Left colon (tissue), 2 donors: Measurements from ENCODE around the gene TLK1. TPM values are rescaled to one million over a fixed set of nuclear protein-coding genes. Genes with fewer than 3 reads are reported as not detected.
A peak's percentile ranks its signal among the peaks of the same experiment; 100 is the strongest.
"Not testable (repeated sequence)": the region's sequence is repeated elsewhere in the genome, so short reads cannot be mapped to it uniquely, and the experiment has no call there.

Source experiments
- ATAC-seq: fragments of 200-7000 bp; cut with Tn5 transposase; one replicate; pipeline ENCODE4 v1.9.1; 2020; ENCODE audit warnings: mild to moderate bottlenecking, moderate library complexity
- DNase-seq, 2 donors: peaks; one replicate each; pipeline ENCODE4 v3.0.0-alpha.2; 2020
- intact Hi-C, 2 donors: fragments of 100-400 bp; cut with DNase I in 1 of 2; cut with micrococcal nuclease in 1 of 2; formaldehyde crosslinking; loops; one replicate each; pipeline versions ENCODE4 v1.11.2 to v1.14.0; 2022; cut with DNase I, micrococcal nuclease
- total RNA-seq, 2 donors: library from RNA; stranded (reverse); fragmentation: NEBNext Ultra II Directional; extraction: Animal tissue kit (Norgen Biotek cat#: 25700); gene quantifications; one replicate each; pipeline ENCODE4 v1.2.1, GENCODE V29; 2021
- donor health status: DM: no; HTN: no; CAD: no.
- donor health status: DM: yes; HTN: yes; CAD: no.

The TLK1 gene
- total RNA-seq, 2 donors from 2014 or later: 93.9 to 101 TPM

DNA sequence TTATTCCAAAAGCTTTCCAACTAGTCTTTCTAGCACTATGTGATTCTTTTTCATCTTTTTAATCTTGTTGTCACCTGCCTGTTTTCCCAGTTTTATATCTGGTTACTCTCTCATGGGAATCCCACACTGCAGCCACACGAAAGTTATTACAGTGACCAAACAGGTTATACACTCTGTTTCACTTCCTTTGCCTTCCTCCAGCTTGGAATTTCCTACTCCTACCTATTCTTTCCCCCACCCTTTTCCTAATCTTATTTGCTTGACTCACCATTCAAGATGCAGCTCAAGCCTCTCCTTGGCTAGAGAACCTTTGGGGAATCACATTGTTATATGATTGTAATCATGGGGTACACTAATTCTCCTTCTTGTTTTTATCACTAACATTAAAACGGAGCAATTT is 13.4 kb upstream of the TLK1 start:
- no peak for DNase-seq
- no peak for ATAC-seq
- intact Hi-C loops: loop anchor here in 1 of 2 donors (10.0 kb wide), 1 partner anchor 251 kb away; no protein-coding TSS in a partner anchor

DNA sequence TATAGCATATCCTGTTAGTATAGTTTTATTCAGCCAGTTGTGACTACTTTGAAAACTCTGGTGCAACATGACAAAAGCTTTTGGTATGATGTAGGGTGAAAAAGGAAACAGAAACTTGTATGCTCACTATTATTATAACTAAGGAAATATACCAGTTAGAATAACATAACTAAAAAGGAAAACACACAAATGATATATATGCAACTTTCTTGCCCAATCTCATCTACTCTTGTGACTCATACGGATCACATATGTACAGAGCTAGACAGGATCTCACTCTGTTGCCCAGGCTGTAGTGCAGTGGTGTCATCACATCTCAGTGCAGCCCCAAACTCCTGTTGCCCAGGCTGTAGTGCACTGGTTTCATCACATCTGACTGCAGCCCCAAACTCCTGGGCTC is 12.4 kb upstream of the TLK1 start:
- ATAC-seq (no peak), DNase-seq (no peak)
- intact Hi-C loops: loop anchor here in 1 of 2 donors (10.0 kb wide), 1 partner anchor 252 kb away; no protein-coding TSS in a partner anchor

DNA sequence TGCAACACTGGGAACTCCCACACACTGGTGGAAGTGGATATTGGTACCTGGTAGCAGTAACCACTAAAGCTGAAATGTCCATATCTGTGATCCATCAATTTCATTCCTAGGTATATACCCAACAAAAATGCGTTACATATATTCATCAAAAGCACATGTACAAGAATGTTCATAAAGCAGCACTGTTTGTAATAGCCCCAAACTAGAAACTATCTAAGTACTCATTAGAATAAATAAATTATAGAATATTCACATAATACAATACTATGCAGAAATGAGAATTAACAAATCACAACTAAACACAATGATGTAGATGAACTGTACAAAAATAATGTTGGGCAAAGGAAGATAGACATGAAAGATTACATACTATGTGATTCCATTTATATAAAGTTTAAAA is 11.1 kb upstream of the TLK1 start:
- ATAC-seq (no peak), DNase-seq (no peak)
- intact Hi-C loops: loop anchor here in 1 of 2 donors (10.0 kb wide), 1 partner anchor 253 kb away; no protein-coding TSS in a partner anchor

DNA sequence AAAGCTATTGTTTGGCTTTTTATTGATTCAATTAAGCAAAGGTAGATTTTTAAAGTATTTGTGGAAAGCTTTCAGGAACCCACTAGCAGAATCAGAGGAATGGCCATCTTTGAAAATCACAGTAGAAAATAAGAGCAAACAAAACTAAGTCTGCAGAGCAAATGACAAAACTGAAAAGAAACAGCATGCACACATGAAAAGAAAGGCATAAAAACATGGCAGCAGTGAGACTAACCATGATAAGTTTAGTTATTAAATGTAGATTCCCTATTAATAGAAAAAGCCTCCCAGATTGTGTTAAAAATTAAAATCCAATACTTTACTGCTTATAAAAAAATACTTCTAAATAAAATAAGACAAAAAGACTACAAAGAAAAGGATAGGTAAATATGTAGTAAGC is 9.1 kb upstream of the TLK1 start:
- ATAC-seq: no peak
- no peak for DNase-seq
- intact Hi-C loops: loop anchor here in 1 of 2 donors (10.0 kb wide), 1 partner anchor 255 kb away; no protein-coding TSS in a partner anchor

DNA sequence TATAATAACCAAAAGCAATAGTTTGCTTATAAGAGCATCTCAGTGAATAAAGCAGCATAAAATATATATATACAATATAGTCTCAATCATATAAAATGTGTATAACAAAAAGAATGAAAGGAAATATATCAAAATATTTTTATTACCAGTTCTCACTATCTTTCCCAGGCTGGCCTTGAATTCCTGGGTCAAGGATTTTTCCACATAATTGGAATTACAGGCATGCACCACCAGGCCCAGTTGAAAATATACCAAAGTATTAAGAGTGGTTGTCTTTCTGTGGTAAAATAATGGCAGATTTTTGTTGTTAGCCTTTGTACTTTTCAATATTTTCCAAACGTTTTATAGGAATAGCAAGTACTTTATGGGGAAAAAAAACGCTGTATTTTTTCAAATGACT is 8.6 kb upstream of the TLK1 start:
- DNase-seq: no peak
- intact Hi-C loops: no loop called here

DNA sequence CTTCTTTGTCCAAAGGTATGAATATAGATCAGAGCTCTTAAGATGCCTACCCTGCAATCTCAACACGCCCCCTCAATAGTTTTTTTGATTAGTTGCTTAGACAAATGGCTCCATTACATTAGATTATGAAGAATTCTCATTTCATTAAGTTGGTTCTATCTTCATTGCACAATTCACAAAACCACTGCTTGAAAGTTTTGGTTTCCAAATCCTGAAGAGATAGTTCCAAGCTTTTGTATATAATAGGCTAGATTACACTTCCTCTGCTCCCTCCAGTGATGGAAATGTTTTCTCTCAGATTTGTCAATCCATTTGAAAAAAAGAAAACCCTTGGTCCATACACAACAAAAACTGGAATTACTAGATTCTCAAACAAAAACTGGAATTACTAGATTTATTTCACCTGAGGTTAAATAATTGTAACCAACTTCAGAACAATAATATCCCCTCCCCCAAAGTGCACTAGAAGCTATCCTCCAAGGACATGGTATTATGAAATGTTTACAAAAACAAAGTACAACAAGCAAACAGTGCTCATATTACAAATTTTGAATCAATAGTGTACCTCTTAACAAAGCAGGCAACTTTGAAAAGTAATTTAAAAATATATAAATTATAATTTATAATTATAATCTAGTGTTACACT is 6.8 kb upstream of the TLK1 start:
- intact Hi-C loops: no loop called here
- ATAC-seq: no peak

More for the DNA sequence above, 8.6 kb upstream of the TLK1 start:
- ATAC-seq: no peak

DNA sequence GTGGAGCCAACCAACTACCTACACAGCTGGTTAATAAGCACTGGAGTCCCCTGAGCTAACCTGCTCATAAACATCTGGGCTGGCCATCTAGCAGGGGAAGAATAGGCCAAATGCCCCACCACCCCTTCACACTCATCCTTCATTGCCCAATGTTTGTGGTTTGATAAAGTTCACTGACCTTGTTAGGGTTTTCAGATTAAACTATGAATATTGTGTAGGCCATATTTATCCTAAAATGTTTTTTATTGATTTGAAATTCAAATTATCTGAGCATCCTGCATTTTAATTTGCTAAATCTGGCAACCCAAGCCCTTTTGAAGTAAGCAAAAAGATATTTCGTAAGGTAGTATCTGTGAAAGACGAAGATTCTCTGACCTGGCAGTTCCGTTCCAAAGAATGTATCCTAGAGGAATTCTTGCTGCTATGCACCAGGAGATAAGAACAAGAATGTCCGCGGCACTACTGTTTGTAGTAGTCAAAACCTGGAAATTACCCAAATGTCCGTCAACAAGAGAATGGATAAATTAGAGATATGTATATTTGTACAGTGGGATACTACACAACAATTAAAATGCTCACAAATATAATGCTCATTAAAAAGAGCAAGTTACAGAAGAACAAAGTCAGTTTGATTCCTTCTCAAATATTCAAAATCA is 5.8 kb upstream of the TLK1 start:
- intact Hi-C loops: no loop called here
- DNase-seq (no peak), ATAC-seq (no peak)

More for the DNA sequence above, 6.8 kb upstream of the TLK1 start:
- DNase-seq: no peak

DNA sequence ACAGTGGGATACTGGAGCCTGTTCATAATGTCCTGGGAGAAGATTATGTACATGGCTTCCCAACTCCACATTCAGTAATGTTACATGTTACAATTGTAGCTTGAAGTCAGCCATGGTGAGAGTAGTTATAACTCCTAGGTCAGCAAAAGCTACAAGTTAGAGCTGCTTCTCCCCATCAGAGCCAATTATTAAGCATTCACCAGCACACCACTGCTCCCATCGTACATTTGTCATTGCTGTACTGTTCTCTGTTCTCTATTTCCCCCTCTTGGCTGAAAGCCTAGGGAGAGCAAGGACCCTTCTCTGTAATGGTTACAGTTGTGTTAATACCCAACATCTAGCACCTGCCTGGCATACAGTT is 5.3 kb upstream of the TLK1 start:
- DNase-seq (no peak), ATAC-seq (no peak)
- intact Hi-C loops: no loop called here

DNA sequence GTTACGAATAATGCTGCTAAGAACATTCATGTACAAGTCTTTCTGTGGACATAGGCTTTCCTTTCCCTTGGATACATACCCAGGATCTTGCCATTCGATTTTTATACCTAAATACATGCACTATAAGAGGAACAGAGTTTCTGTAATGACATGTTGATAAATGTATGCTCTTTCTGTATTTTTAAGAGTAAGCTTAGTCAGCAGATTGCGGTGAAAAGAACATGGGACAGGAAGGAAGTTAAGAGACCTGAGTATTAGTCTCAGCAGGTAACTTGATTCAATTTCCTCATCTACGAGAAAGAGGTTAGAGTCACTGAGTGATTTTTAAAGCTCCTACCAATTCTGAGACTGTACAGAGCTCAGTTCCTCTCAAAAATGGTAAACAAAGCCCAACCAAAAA is 2.6 kb upstream of the TLK1 start:
- intact Hi-C loops: no loop called here
- DNase-seq: no peak
- no peak for ATAC-seq

DNA sequence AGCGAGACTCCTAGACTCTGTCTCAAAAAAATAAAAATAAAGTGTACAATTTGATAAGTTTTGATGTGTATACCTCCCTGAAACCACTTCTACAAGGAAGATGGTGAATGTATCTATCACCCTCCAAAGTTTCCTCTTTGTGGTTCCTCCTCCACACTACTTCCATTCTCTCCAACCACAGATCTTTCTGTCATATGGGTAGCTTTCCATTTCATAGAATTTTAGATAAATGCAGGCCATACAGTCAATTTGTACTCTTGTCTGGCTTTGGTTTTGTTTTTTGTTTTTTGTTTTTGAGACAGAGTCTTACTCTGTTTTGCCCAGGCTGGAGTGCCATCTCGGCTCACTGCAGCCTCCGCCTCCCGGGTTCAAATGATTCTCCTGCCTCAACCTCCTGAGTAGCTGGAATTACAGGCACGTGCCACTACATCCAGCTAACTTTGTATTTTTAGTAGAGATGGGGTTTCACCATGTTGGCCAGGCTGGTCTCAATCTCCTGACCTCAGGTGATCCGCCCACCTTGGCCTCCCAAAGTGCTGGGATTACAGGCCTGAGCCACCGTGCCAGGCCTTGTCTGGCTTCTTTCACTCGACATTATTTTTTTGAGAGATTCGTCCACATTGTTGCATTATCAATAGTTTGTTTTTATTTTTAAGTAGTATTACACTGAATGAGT is 2.0 kb upstream of the TLK1 start:
- DNase-seq, ATAC-seq, intact Hi-C loops: not testable (repeated sequence)

DNA sequence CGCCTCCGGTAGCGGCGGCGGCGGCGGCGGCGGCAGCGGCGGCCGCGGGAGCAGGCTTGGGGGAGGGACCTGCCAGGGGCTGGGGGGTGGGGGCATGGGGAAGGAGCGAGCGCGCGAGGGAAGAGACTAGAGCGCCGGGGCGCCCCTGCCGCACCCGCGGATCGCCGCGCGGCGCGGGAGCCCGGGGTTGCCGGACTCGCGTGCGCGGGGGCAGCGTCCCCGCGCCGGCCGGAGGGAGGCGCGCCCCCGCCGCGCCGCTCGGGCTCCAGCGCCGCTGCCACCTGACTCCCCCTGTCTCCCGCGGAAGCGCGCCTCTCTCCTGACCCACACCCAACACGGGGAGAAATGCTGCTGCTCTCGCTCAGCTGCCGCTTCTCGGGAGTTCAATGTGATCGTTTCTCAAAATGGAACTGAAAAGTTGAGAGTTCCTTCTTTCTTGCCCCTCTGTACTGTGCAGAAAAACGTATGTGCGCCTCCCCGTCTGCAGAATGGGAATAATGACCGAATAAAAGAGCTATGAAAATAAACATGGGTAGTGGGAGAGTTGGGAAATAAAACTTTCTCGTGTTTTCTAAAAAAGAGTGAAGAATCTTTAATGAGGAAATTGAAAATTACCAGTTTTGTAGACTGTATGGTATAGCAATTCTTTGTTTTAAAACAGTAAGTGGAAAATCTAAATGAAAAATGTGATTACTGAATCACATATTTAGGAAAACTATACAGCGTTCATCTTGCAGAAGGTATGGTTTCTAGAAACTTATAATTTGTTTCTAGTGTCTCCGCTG is 455 bp upstream of the TLK1 start:
- DNase-seq: peak; percentile 81 to 82
- intact Hi-C loops: no loop called here
- peak; percentile 73 for ATAC-seq

DNA sequence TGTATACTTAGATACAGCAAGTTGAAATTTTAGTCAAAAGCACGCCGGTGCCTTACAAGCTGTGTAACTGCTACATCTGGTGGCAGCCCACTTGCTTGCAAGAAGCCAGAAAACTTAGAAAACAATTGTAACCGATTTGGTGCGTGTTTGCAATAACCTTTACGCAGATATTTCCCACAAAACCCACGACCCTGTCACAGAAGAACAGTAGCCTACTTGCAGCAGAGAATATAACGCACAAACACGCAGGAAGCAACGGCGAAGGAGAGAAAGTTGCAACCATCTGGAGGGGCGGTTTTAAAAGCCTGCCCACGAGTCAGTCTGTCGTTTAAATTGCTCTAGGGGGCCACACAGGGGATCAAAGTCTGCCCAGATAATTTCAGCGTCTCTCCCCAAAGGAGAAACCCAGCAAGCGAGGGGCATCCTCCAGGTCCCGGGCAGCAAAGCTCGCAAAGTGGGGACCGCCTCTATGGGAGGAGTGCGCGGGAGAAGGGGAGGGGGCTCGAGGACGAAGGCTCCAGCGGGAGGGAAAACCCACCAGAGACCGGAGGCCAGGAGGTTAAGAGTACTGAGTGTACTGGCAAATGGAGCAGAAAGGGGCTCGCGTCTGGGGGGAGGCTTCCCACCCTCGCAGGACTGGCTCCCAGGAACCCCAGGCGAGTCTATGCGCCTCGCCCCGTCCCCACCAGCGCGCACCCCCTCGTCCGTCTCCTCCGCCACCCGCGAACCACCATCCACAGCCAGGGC is 1.1 kb downstream of the TLK1 start:
- intact Hi-C loops: no loop called here
- peak; percentile 25 for ATAC-seq
- DNase-seq: peak; percentile 56 to 58

DNA sequence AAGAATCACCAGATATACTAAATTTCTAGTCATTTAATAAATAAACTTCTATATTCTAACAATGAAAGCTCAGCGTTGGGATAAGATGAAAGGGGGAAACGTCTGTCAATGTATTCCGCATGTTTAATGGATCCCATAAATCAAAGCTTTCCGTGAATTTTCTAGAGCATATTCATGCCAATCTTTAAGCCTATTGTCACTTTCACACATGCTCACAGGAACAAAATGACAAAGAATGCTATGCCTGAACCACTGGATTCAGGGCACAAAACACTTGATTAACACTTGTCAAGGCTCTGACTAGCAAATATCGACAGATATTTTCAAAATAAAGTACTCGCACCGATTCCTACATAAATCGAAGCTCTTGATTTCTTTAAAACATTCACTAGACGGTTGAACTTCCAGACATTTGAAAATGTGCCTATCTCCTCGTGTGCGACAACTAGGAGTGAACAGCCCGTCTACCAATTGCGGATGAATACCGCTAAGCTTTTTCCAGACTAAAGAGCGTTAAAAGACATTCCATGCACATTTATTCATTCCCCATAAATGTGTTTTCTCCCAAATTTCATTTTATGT is 1.8 kb downstream of the TLK1 start:
- intact Hi-C loops: no loop called here
- no peak for DNase-seq
- no peak for ATAC-seq

DNA sequence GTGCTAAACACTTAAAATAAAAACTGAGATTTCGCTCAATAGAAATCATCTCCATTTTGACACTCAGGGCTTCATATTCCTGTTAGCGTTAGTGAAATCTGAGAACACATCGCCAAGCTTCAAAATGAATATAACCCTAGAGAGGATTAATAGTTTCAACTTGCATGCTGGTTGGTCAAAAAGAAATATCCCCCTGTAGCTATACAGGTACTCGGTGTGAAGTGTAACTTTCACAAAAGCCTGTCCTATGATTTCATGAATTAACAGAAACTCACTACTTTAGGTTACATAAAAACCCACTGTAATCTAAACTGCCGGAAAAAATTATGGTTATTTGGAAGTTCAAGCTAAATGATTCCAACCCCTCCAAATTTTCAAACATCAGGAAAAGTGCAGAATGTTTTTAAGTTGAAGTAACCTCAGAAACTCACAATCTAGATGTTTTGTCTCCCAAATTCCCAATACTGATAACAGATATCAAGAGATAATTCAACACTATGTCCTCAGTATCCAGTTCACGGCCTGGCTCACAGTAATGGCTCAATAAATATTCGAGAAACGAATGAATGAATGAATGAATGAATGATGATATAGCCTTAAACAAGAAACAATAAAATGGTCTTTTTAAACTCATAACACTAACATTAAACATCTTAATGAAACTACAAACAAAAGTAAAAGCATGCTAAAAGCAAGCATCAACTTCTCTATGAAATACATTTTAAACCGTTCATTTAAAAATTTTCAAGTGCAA is 2.5 kb downstream of the TLK1 start:
- no peak for ATAC-seq
- intact Hi-C loops: no loop called here
- no peak for DNase-seq

DNA sequence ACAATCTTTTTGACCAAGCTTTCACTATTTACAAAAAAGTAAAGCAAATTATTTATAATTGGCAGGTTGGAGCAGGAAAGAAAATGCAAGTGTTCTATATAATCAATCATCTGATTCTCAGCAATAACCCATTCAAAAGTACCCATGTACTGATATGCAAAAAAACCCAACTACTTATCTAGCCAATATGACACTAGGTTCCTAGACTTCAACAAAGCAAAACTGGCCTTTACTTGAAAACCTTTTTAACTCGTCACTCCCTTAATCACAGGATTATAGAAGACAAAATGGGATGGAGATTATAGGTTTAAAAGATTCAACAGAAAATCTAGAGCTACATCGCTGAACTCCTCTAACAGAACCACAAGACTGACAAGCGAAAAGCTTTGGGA is 3.6 kb downstream of the TLK1 start:
- intact Hi-C loops: no loop called here
- DNase-seq (no peak), ATAC-seq (no peak)

DNA sequence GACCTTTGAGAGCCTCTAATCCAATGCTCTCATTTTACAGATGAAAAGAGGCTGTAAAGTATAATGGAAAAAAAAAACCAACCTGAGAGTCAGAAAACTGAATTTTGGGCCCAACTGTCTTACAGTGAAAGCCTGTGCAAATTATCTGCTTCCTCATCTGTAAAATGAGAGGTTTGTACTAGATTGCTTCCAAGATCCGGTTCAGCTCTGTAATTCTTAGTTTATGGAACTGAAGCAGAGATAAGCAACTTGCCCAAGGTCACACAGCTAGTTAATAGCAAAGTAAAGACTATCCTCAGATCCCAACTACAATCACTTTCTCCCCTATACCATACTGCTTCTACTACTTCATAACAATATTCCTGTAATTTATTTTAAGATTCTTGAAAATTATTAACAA is 6.3 kb downstream of the TLK1 start:
- no peak for DNase-seq
- peak; percentile 90 for ATAC-seq
- intact Hi-C loops: no loop called here

DNA sequence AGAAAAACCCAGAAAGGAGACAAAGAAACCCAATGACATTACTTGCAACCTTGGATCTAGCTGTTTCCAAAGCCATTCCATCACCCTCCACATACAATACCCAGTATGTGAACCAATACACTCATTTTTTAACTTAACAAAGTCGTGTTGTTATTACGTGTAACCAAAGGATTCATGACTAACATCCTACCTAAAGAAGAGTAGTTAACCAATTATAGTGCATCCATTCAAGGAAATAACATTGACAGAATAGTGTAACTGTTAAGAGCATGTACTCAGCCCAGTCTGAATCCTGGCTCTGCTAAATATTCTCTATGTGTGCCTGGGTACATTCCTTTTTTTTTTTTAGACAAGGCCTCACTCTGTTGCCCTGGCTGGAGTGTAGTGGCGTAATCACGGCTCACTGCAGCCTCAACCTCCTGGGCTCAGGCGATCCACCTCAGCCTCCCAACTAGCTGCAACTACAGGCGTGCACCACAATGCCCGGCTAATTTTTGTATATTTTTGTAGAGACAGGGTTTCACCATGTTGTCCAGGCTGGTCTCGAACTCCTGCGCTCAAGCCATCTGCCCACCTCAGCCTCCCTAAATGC is 9.9 kb downstream of the TLK1 start:
- ATAC-seq (no peak), DNase-seq (no peak)
- intact Hi-C loops: no loop called here
